Thoracic aorta (tissue), 2 donors: ENCODE measurements around the gene PLOD1. TPM values are rescaled to one million over a fixed set of nuclear protein-coding genes. Genes with fewer than 3 reads are reported as not detected.

Source experiments
- ATAC-seq: fragments of 150-250 bp; one replicate; pipeline ENCODE4 v1.8.0; 2017; ENCODE audit warnings: low read depth; ENCODE audit not compliant: insufficient number of reproducible peaks, low FRiP score
- DNase-seq: peaks from one replicate; pipeline ENCODE4 v3.0.0-alpha.2; 2020; ENCODE audit warnings: low spot score
- H3K27ac ChIP-seq, 2 donors: fragments of 200-600 bp; sonication (generic); 1 replicate in 1 of 2; 2 replicates in 1 of 2; pipeline ENCODE4 v1.5.1; 2016; ENCODE audit warnings: mild to moderate bottlenecking in 2 of 2, moderate library complexity in 2 of 2
- H3K27me3 ChIP-seq: fragments of 200-600 bp; sonication (generic); replicated peaks from 2 replicates; pipeline ENCODE4 v1.6.0; 2016; ENCODE audit warnings: mild to moderate bottlenecking; ENCODE audit not compliant: insufficient read depth
- H3K36me3 ChIP-seq: fragments of 200-600 bp; sonication (generic); one replicate; pipeline ENCODE4 v1.5.1; 2016
- H3K4me1 ChIP-seq, 2 donors: fragments of 200-600 bp; sonication (generic); 1 replicate in 1 of 2; 2 replicates in 1 of 2; pipeline versions ENCODE4 v1.5.1 to v1.6.0; 2016; ENCODE audit warnings: low read depth in 2 of 2, mild to moderate bottlenecking in 1 of 2; ENCODE audit not compliant: control insufficient read depth in 1 of 2
- H3K4me3 ChIP-seq: fragments of 200-600 bp; sonication (generic); 2 replicates; pipeline ENCODE4 v1.5.1; 2016; ENCODE audit warnings: mild to moderate bottlenecking
- H3K9me3 ChIP-seq: fragments of 200-600 bp; sonication (generic); 2 replicates; pipeline ENCODE4 v1.5.1; 2016
- total RNA-seq, 2 donors: library from RNA; depleted of rRNA; stranded (reverse); fragments of >200 nt; gene quantifications; one replicate each; pipeline versions ENCODE4 v1.1.0 to v1.2.3, GENCODE V29; 2016
- TF ChIP-seq, protein P1 (sequence below): fragments of 200-600 bp; sonication (generic); IDR thresholded peaks from one replicate; pipeline ENCODE4 v1.5.1; 2019; ENCODE audit warnings: antibody characterized with exemption

PLOD1 gene
- total RNA-seq, 2 donors from 2014 or later = 71.3 to 123 TPM

DNA sequence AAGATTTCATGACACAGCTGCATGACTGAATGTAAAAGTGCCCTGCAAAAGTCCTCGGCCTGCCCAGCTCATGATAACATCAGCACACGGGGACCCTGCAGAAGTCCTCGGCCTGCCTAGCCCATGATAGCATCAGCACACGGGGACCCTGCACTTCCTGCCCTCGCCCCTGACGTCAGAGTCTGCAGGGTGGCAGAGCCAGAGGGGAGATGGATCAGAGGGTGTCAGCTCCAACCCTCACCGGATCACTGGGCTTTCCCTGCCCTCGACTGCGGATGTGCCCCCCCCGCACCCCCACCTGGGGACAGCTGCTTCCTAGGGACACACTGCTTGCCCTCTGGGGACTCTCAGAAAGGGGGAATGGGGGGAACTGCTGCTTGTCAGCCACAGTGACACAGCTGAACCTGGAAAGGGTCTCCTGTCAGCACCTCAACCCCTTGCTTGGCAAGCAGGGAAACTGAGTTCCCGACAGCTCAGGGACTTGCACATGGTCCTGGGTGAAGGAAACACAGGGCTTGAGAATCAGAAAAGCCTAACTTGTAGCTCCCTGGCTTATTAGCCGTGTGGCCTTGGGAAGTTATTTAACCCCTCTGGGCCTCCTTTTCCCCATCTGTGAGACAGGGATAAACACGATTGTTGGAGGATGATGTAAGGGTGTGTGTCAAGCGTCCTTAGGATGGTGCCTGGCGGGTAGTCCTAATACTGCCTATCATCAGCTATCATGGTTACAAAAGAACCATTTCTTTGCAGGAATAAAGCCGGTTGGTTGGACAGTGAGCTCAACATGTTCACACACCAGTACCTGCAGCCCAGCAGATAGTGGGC lies 76.4 kb downstream of the PLOD1 start:
- Histone ChIP-seq H3K4me1 (no peaks in the 10 kb centered on the region), H3K9me3 (no peaks in the 10 kb centered on the region), H3K27ac (no peak overlapping the region), H3K4me3 (no peak overlapping the region), H3K36me3 (peaks cover 48% of the 10 kb centered on the region), H3K27me3 (no peaks in the 10 kb centered on the region)
- TF ChIP-seq, protein P1, sequence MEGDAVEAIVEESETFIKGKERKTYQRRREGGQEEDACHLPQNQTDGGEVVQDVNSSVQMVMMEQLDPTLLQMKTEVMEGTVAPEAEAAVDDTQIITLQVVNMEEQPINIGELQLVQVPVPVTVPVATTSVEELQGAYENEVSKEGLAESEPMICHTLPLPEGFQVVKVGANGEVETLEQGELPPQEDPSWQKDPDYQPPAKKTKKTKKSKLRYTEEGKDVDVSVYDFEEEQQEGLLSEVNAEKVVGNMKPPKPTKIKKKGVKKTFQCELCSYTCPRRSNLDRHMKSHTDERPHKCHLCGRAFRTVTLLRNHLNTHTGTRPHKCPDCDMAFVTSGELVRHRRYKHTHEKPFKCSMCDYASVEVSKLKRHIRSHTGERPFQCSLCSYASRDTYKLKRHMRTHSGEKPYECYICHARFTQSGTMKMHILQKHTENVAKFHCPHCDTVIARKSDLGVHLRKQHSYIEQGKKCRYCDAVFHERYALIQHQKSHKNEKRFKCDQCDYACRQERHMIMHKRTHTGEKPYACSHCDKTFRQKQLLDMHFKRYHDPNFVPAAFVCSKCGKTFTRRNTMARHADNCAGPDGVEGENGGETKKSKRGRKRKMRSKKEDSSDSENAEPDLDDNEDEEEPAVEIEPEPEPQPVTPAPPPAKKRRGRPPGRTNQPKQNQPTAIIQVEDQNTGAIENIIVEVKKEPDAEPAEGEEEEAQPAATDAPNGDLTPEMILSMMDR = no peak
- no peak for DNase-seq
- no peak for ATAC-seq

GRCh38 chr1:12011998-12012397 lies 77.5 kb downstream of the PLOD1 start:
- DNase-seq (no peak), ATAC-seq (no peak)
- TF ChIP-seq, protein P1 = no peak
- H3K4me1 ChIP-seq = no peaks in the 10 kb centered on the region
- H3K36me3 ChIP-seq = peaks cover 37% of the 10 kb centered on the region
- H3K27ac ChIP-seq = no peak overlapping the region
- H3K9me3 ChIP-seq = no peaks in the 10 kb centered on the region
- H3K27me3 ChIP-seq = no peaks in the 10 kb centered on the region
- no peak overlapping the region for H3K4me3 ChIP-seq

- no peak overlapping the region for H3K4me3 ChIP-seq
- H3K27me3 ChIP-seq = no peaks in the 10 kb centered on the region
- peaks cover 32% of the 10 kb centered on the region for H3K36me3 ChIP-seq
- TF ChIP-seq, protein P1 = no peak
- ATAC-seq = no peak
- H3K9me3 ChIP-seq = no peaks in the 10 kb centered on the region
- H3K27ac ChIP-seq = no peak overlapping the region
- H3K4me1 ChIP-seq = no peaks in the 10 kb centered on the region
- no peak for DNase-seq
Measured at GRCh38 chr1:12012560-12013316, 78.2 kb downstream of the PLOD1 start.

DNA sequence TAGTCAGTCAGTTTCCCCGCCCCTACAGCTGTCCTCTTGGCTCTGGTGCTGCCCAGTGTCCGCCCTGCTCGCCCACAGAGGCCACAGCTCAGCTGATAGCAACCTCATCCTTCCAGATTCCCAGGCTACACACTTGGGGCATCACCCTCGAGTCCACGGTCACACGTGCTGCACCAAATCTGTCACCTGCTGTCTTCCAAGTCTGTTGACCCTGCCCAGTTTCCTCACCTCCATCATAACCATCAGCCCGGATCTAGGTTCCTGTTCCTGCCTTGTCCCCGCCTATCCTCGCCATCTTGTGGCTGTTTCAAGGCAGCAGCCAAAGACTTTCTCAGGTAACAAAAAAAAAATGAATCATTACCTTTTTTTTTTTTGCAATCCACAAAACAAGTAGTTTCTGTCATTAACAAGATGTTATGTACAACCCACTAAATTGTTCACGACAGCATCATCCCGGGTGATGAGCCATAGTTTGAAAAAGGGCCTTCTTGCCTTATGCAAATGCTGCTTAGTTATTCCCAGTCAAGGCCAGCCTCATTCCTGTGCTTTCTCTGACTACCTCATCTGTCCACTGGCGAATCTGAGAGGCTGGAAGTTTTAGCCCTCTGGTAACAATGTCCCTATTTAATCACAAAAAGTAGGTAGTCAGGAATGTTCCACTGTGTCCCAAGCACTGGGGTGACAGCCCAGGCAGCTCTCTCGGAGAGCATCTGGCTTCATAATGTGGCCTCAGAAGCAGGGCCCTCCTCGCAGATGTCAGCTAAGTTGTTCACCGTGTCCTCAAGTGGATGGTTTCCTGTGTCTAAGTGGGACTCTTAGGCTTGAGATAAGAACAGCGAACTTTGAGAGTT lies 79.8 kb downstream of the PLOD1 start:
- no peak for DNase-seq
- Histone ChIP-seq H3K27me3 (no peaks in the 10 kb centered on the region), H3K4me3 (no peak overlapping the region), H3K36me3 (peaks cover 27% of the 10 kb centered on the region), H3K4me1 (no peaks in the 10 kb centered on the region), H3K27ac (no peak overlapping the region), H3K9me3 (no peaks in the 10 kb centered on the region)
- no peak for ATAC-seq
- TF ChIP-seq, protein P1 = no peak
